DMS114 treated with DMSO at 0.1 percent for 48 hours (cell line): Measurements from ENCODE around the gene DHPS.
"Not testable (repeated sequence)": the region's sequence is repeated elsewhere in the genome, so short reads cannot be mapped to it uniquely, and the experiment has no call there.

Experiments
- DNase-seq: peaks from one replicate; lab custom pipeline; 2025; ENCODE audit not compliant: unreplicated experiment; lab: John Stamatoyannopoulos, UW

Gene DHPS

GRCh38 chr19:12647047-12647446, 34.6 kb downstream of the DHPS start:
- no peak for DNase-seq

DNA sequence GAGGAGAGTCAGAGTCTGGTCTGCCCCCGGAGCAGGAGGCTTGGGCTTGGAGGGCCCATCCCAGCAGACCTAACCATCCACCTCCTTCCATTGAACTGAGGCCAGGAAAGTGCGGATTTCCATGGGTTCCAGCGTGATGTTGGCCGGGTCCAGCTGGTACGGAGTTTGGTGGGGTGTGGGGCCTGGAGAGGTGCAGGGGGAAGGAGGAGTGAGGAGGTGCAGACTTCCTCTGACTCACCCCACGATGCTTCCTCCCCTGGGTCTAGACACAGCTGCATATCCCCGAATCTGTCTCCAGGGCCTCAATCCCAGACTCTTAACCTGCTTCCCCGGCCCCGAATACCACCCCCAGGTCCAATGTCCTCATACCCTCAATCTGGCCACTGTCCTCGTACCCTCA, 35.1 kb downstream of the DHPS start:
- no peak for DNase-seq

DNA sequence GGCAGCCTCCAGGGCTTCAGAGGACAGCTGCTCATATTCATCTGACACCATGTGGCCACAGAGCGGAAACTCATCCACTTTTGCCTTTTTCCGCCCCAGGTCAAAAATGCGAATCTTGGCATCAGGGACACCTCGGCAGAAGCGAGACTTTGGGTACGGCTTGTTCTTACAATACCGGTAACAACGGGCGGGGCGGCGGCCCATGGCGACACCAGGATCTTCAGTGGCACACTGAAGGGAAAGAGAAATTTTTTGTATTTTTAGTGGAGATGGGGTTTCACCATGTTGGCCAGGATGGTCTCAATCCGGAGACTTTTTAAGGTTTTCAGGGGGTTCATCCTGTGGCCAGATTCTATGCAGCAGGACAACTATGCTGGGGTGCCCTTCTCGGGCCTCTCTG, 38.0 kb downstream of the DHPS start:
- DNase-seq = not testable (repeated sequence)

DNA sequence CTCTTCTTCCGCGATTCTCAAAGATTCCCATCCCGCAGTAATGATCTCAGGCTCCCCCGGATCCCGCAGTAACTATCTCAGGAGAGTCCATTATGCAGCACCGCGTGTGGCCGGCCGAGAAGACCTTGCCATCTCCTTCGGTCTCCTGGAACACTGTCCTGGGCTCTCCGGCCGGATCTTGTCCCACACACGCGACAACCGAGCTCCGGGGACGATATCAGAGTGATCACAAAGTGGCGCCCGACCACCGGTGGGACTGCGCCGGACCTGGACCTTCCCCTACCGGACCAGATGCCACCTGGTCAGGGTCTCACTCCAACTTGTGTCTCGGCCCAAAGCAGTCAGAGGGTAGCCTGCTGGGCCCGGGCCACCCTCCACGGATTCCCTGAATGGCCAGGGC, 39.2 kb downstream of the DHPS start:
- DNase-seq = no peak

DNA sequence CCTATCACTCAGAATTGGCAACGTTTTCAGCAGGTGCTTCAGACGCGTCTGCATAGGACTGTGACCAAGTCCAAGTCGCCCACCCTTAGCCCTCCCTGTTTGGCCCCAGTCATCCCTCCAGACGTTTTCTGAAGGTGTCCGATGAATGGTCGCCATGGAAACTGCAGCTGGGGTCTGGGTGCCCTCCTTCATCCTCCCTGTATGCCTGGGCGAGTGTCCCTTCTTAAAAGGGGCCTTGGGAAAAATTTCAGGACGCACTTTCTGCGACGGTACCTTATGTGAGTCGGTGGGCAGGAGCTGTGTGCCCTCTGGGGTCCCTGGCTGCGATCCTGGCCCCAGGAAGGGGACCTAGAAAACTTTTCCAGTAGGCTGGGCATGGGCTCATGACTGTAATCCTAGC, 40.2 kb downstream of the DHPS start:
- no peak for DNase-seq

- no peak for DNase-seq
Observed at GRCh38 chr19:12639901-12640613, 41.6 kb downstream of the DHPS start.

- no peak for DNase-seq
Observed at GRCh38 chr19:12638611-12639182, 43.0 kb downstream of the DHPS start.

DNA sequence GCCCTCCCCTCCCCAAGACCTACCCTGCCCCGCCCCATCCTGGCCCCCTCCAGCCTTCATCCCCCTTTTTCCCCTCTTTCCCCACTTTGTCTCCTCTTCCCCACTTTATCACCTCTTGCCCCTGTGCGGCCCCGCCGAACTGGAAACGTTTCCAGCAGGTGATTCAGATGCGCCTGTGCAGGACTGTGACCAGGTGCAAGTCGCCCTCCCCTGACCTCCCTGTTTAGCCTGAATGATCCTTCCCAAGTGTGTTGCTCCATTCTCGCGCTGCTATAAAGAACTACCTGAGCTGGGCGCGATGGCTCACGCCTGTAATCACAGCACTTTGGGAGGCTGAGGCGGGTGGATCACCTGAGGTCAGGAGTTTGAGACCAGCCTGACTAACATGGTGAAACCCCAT, 45.0 kb downstream of the DHPS start:
- no peak for DNase-seq

- DNase-seq = no peak
Observed at GRCh38 chr19:12629215-12629614, 52.5 kb downstream of the DHPS start.

- no peak for DNase-seq
Observed at GRCh38 chr19:12628040-12629022, 53.3 kb downstream of the DHPS start.

DNA sequence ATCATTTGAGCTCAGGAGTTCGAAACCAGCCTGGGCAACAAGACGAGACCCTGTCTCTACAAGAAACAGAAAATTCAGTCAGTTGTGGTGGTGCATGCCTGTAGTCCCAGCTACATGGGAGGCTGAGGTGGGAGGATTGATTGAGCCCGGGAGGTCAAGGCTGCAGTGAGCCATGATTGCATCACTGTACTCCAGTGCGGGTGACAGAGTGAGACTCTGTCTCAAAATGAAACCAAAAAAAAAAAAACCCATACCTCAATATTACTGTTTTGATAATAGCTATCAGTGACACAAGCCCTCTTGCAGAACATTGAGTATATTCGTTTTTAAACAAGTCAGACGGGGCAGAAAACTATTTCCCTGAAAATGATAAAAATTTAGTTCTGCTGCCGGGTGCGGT, 54.7 kb downstream of the DHPS start:
- no peak for DNase-seq
